Activated T-cell treated with anti-CD3 and anti-CD28 coated beads, Interleukin-2, amount 50 U/mL, for 72 hours (primary cell): Measurements from ENCODE around the gene MT1M. TPM values are rescaled to one million over a fixed set of nuclear protein-coding genes. Genes with fewer than 3 reads are reported as not detected.

Experiments
- ATAC-seq, 2 donors: fragments of 150-1000 bp; cut with Tn5 transposase; replicated peaks in 1 of 2; 2 replicates each; pipeline ENCODE4 v1.10.0; 2021; ENCODE audit warnings: moderate library complexity in 2 of 2, mild to moderate bottlenecking in 1 of 2
- DNase-seq, 2 donors: peaks; one replicate each; pipeline ENCODE4 v3.0.0; 2021 to 2022; ENCODE audit warnings: mixed read lengths in 1 of 2
- H3K27ac Mint-ChIP-seq: one replicate; pipeline ENCODE4 v1.8.0; 2022; ENCODE audit warnings: mild to moderate bottlenecking, moderate library complexity, mixed read lengths
- H3K27me3 Mint-ChIP-seq: one replicate; pipeline ENCODE4 v1.8.0; 2022; ENCODE audit warnings: low read depth, mixed read lengths
- H3K36me3 Mint-ChIP-seq, 2 donors: one replicate each; pipeline ENCODE4 v1.8.0; 2022; ENCODE audit warnings: mixed read lengths in 2 of 2, mild to moderate bottlenecking in 1 of 2; ENCODE audit not compliant: insufficient read depth in 2 of 2
- H3K4me1 Mint-ChIP-seq: one replicate; pipeline ENCODE4 v1.8.0; 2022; ENCODE audit warnings: low read depth, mixed read lengths
- H3K4me3 Mint-ChIP-seq, 2 donors: one replicate each; pipeline ENCODE4 v1.8.0; 2022; ENCODE audit warnings: mild to moderate bottlenecking in 2 of 2, mixed read lengths in 2 of 2, moderate library complexity in 2 of 2
- H3K9me3 Mint-ChIP-seq, 2 donors: one replicate each; pipeline ENCODE4 v1.8.0; 2022; ENCODE audit warnings: mixed read lengths in 2 of 2
- total RNA-seq, 2 donors: library from RNA; stranded (reverse); gene quantifications; one replicate each; pipeline ENCODE4 v1.2.3, GENCODE V29; 2022

MT1M gene
- total RNA-seq, 2 donors from 2014 or later: 0.91 TPM; not detected in 1

DNA sequence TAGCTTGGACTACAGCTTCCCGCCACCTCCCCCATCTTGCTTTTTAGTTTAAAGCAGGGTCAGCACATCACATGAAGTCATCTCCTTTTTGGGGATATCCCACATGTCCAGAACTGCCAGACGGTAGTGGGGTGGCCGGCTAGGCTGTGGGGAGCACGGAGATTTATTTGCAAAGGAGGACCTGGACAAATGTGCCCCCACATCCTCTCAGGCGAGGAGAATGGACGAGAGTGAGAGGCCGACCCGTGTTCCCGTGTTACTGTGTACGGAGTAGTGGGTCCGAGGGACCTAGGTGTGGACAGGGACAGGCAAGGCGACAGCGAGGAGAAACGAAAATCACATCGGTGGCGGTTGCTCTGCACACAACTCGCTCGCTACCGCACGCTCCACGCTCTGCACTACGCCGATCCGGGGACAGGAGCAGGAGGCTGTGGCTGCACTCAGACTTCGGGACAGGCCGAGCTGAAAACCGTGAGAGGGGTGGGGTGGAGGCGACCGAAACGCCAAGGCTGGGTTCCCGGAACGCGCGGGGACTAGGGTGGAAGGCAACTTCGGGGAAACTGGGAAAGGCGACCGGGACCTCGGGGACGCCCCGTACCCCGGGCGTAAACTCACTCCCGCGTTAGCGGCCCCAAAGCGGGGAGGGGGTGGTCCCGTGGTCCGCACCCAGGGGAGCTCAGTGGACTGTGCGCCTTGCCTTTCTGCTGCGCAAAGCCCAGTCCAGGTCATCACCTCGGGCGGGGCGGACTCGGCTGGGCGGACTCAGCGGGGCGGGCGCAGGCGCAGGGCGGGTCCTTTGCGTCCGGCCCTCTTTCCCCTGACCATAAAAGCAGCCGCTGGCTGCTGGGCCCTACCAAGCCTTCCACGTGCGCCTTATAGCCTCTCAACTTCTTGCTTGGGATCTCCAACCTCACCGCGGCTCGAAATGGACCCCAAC lies 5.6 kb downstream of the MT1M start, which contains the start of gene MT1A:
MT1A (plus strand) TSS at position 853 of the 937 bp plus-strand sequence; CDS start at position 926, 73 bp downstream.
- no peak within 1 kb of the TSS for H3K27ac Mint-ChIP-seq

DNA sequence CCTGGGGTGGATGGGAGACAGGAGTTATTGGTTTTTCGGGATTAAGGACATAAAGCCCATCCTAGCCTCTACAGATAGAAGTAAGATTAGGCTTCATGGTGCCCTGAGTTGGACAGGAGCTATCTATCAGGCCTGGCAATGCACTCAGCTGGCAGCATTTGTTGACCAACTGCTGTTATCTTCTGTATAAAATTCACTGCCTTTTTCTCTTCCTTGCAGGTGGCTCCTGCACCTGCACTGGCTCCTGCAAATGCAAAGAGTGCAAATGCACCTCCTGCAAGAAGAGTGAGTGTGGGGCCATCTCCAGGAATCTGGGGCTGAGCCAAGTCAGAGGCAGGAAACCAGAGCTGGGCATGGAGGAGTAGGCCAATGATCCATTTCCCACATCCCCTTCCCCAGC lies 6.6 kb downstream of the MT1M start:
- H3K27me3 Mint-ChIP-seq: peaks cover 72% of the 10 kb centered on the region
- no peaks in the 10 kb centered on the region for H3K9me3 Mint-ChIP-seq
- H3K4me1 Mint-ChIP-seq: peaks cover 52% of the 10 kb centered on the region
- no peak overlapping the region for H3K27ac Mint-ChIP-seq
- no peak overlapping the region for H3K4me3 Mint-ChIP-seq
- H3K36me3 Mint-ChIP-seq: no peaks in the 10 kb centered on the region
- ATAC-seq (no peak), DNase-seq (no peak)

More for the DNA sequence above, 5.6 kb downstream of the MT1M start, which contains the start of gene MT1A:
- ATAC-seq (peak; percentile 62 to 70), DNase-seq (peak; percentile 48 to 58)
- Mint-ChIP-seq H3K9me3 (no peaks in the 10 kb centered on the region), H3K4me1 (peaks cover 48% of the 10 kb centered on the region), H3K27me3 (peaks cover 82% of the 10 kb centered on the region), H3K36me3 (no peaks in the 10 kb centered on the region), H3K4me3 (peak within 1 kb of the TSS; percentile 84)

DNA sequence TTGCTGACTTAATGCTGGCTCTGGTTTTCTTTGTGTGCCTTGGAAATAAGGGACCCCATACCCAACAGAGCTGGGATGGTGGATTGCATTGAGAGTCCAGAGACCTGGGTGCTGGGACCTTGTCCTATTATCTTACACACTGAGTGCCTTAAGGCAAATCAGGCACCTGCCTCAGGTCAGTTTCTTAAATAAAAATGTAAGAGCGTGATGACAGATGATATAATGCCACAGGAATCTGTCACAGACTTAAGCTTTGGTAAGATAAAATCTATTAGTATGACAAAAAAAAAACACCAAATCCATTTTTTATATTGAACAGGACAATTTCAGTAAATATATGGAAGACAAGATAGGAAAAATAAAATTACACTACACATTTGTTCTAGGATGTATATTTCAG lies 7.6 kb downstream of the MT1M start:
- DNase-seq: no peak
- no peak for ATAC-seq
- no peaks in the 10 kb centered on the region for H3K9me3 Mint-ChIP-seq
- H3K27me3 Mint-ChIP-seq: peaks cover 62% of the 10 kb centered on the region
- no peaks in the 10 kb centered on the region for H3K36me3 Mint-ChIP-seq
- H3K4me1 Mint-ChIP-seq: peaks cover 51% of the 10 kb centered on the region
- H3K4me3 Mint-ChIP-seq: no peak overlapping the region
- no peak overlapping the region for H3K27ac Mint-ChIP-seq

DNA sequence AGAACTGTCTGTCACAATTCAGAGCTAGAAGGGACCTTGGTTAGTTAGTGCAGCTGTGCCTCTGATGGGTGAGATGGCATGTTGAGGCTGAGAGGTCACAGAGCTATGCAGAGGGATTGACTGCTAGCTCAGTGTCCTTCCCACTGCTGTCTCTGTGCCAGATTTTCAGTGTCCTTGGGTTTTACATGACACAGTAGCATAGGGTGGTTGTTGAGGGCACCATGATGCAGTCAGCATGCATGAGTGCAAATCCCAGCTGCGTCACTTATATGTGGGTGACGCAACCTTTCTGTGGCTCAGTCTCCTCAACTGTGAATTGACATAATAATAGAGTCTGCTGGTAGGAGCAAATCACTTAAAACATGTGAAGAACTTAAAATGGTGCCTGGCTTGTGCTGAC lies 8.7 kb downstream of the MT1M start:
- Mint-ChIP-seq H3K27ac (no peak overlapping the region), H3K4me1 (peaks cover 43% of the 10 kb centered on the region), H3K27me3 (peaks cover 52% of the 10 kb centered on the region), H3K4me3 (no peak overlapping the region), H3K9me3 (no peaks in the 10 kb centered on the region), H3K36me3 (no peaks in the 10 kb centered on the region)
- no peak for ATAC-seq
- DNase-seq: no peak

DNA sequence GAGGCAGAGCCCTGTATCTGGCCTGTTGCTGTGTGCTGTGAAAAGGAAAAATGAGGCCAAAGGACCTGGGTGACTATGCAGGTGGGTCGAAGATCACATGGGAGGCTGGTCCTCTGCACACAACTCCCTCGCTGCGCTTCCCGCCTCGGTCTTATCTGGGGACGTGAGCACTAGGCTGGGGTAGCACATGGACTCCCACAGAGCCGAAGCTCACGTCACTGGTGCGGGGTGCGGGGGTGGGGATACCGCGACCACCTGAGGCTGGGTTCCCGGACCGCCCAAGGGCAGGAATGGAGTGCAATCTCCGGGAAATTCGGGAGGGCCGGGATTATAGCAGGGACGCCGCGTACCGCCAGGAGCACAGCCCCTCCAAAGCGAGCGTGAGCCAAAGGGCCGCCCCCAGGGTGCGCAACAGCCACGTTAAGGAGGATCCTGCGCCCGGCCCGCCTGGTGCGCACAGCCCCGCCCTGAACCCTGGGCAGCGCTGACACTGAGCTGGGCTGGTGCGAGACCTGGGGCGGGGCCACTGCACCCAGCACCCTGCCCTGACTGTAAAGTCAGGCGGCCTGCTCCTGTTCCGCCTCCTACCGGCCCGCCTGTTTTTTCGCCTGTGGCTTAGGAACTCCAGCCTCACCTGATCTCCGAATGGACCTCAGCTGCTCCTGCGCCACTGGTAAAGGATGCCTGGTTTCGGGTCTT lies 10.8 kb downstream of the MT1M start:
- Mint-ChIP-seq H3K4me3 (peak overlapping the region; percentile 74), H3K9me3 (no peaks in the 10 kb centered on the region), H3K27me3 (peaks cover 40% of the 10 kb centered on the region), H3K36me3 (no peaks in the 10 kb centered on the region), H3K27ac (no peak overlapping the region), H3K4me1 (peaks cover 27% of the 10 kb centered on the region)
- ATAC-seq (peak; percentile 100), DNase-seq (peak; percentile 87 to 89)

DNA sequence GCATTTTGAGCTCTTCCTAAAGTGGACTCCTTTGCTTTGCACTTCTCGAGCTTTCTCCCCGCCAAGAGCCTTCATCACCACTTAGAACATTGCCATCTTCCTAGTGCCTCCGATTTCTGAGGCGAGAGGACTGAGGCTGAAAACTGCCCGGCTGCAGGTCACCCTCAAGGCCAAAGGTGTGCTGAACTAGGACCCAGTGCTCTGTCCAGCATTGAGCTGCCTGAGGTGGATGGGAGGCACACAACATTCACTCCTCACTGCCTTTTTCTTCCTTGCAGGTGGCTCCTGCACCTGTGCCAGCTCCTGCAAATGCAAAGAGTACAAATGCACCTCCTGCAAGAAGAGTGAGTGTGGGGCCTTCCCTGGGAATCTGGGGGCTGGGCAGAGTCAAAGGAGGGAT lies 11.4 kb downstream of the MT1M start:
- ATAC-seq: no peak
- peaks cover 39% of the 10 kb centered on the region for H3K27me3 Mint-ChIP-seq

DNA sequence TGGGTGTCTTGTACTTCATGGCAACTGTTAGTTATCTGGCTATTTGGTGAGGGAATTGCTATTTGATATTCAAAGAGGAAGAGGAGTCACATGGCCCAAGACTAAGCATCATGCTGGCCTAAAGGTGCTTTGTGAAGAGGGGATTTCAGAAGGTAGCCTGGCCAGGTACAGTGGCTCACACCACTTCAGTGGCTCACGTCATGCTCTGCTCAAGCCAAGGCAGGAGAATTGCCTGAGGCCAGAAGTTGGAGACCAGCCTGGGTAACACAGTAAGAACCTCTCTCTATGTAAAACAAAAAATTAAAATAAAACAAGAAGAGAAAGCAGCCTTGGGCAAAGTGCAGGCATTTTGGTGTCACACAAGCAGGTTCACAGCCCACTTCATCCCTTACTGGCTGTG lies 12.9 kb downstream of the MT1M start:
- Mint-ChIP-seq H3K4me1 (peaks cover 27% of the 10 kb centered on the region), H3K27ac (no peak overlapping the region), H3K36me3 (no peaks in the 10 kb centered on the region), H3K4me3 (no peak overlapping the region), H3K9me3 (no peaks in the 10 kb centered on the region), H3K27me3 (peaks cover 32% of the 10 kb centered on the region)
- ATAC-seq (no peak), DNase-seq (no peak)

More for the DNA sequence above, 11.4 kb downstream of the MT1M start:
- Mint-ChIP-seq H3K27ac (no peak overlapping the region), H3K4me1 (peaks cover 27% of the 10 kb centered on the region), H3K36me3 (no peaks in the 10 kb centered on the region), H3K9me3 (no peaks in the 10 kb centered on the region), H3K4me3 (peak overlapping the region; percentile 74)
- DNase-seq: no peak

DNA sequence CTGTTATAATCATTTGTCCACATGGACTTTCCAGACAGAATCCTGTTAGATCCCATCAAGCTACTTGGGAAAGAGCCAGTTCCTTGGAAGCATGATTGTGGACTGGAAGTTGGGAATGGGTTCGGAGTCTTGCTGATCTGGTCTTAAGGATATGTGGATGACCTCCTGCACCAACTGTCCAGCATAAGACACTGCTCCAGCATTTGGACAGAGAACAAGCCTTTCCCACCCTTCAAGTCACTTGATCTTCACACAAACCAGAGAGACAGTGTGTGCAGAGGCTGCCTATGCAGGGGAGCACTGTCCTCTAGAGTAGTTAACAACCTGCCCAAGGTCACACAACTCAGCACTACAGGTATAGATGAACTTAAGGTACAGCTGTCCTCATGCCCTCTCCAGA lies 13.4 kb downstream of the MT1M start:
- Mint-ChIP-seq H3K9me3 (no peaks in the 10 kb centered on the region), H3K4me1 (peaks cover 27% of the 10 kb centered on the region), H3K27me3 (peaks cover 26% of the 10 kb centered on the region), H3K27ac (no peak overlapping the region), H3K4me3 (no peak overlapping the region), H3K36me3 (no peaks in the 10 kb centered on the region)
- DNase-seq (no peak), ATAC-seq (no peak)

DNA sequence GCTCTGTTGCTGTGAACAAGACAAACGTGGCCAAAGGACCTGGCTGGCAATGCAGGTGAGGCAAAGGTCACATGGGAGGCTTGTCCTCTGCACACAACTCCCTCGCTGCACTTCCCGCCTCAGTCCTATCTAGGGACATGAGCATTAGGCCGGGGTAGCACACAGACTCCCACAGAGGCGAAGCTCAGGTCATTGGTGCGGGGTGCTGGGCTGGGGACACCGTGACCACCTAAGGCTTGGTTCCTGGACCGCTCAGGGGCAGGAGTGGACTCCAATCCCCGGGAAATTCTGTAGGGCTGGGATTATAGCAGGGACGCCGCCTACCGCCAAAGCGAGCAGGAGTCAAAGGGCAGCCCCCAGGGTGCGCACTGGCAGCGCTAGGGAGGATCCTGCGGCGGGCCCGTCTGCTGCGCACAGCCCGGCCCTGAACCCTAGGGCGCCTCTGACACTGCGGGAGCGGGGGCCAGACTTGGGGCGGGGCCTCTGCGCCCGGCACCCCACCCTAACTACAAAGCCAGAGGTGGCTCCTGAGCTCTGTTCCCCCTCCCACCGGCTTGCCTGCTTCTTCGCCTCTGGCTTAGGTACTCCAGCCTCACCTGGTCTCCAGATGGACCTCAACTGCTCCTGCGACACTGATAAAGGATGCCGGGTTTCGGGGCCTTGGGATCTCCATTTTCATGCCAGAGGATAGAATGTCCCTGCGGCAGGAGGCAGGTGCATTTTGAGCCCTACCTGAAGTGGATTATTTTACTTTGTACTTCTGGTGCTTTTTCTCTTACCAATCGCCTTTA lies 15.4 kb downstream of the MT1M start:
- H3K27ac Mint-ChIP-seq: no peak overlapping the region
- H3K36me3 Mint-ChIP-seq: no peaks in the 10 kb centered on the region
- H3K4me3 Mint-ChIP-seq: no peak overlapping the region
- peaks cover 15% of the 10 kb centered on the region for H3K4me1 Mint-ChIP-seq
- no peak for ATAC-seq
- H3K9me3 Mint-ChIP-seq: no peaks in the 10 kb centered on the region
- no peak for DNase-seq
- peaks cover 30% of the 10 kb centered on the region for H3K27me3 Mint-ChIP-seq

DNA sequence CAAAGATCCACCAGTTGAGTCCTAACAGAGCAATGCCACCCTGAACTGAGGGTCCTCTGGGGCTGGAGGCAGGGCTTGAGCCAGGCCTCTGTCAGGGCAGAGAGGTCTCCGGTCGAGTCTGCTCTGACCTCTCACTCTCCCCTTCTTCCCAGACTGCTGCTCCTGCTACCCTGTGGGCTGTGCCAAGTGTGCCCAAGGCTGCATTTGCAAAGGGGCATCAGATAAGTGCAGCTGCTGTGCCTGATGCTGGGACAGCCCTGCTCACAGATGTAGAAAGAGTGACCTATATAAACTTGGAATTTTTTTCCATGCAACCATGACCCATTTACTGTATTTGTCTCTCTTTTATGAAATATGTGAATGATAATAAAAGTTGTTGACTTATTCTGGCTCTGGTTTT lies 16.8 kb downstream of the MT1M start:
- H3K4me3 Mint-ChIP-seq: no peak overlapping the region
- DNase-seq (no peak), ATAC-seq (no peak)
- H3K9me3 Mint-ChIP-seq: no peaks in the 10 kb centered on the region
- H3K27ac Mint-ChIP-seq: no peak overlapping the region
- no peaks in the 10 kb centered on the region for H3K36me3 Mint-ChIP-seq
- H3K4me1 Mint-ChIP-seq: peaks cover under 1% of the 10 kb centered on the region
- H3K27me3 Mint-ChIP-seq: peaks cover 38% of the 10 kb centered on the region

DNA sequence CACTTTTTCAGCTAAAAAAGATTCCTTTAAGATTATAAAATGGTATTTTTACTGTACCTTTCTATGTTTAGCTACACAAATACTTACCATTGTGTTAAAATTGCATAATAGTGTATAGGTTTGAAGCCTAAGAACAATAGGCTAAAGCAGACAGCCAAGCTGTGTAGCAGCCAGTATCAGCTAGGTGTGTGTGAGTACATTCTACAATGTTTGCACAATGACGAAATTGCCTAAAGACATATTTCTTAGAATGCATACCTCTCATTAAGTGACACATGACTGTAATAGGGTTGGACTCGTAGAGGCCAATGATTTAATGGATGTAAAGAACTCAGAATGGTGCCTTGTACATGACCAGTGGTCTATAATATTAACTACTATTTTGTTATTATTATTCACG lies 17.4 kb downstream of the MT1M start:
- H3K27me3 Mint-ChIP-seq: peaks cover 40% of the 10 kb centered on the region
- ATAC-seq: no peak
- DNase-seq: no peak
- H3K36me3 Mint-ChIP-seq: no peaks in the 10 kb centered on the region
- H3K9me3 Mint-ChIP-seq: no peaks in the 10 kb centered on the region
- H3K27ac Mint-ChIP-seq: no peak overlapping the region
- no peaks in the 10 kb centered on the region for H3K4me1 Mint-ChIP-seq
- no peak overlapping the region for H3K4me3 Mint-ChIP-seq

DNA sequence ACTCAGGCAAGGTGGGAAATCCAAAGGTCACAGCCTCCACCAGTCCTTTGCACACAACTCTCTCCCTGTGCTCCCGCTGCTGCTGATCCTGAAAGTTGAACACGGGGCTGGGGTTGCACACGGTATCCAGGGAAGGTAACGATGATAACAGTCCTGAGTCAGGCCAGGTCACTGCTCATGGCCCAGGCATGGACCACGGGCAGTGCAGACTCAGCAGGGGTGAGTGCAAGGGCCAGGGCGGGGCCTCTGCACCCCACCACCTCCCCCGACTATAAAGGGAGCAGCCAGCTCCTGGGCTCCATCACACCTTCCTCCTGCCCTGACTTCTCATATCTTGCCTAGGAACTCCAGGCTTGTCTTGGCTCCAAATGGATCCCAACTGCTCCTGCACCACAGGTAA lies 19.1 kb downstream of the MT1M start, which contains the start of gene MT1B:
MT1B (plus strand) TSS at position 301 of the 400 bp plus-strand sequence; CDS start at position 369, 68 bp downstream.
- Mint-ChIP-seq H3K27ac (no peak within 1 kb of the TSS), H3K27me3 (peaks cover 43% of the 10 kb centered on the region), H3K9me3 (no peaks in the 10 kb centered on the region), H3K4me3 (no peak within 1 kb of the TSS), H3K36me3 (no peaks in the 10 kb centered on the region), H3K4me1 (no peaks in the 10 kb centered on the region)
- ATAC-seq (no peak), DNase-seq (no peak)
